HCT116 (cell line): ENCODE data around the gene PLEKHH2. TPM values are rescaled to one million over a fixed set of nuclear protein-coding genes. Genes with fewer than 3 reads are reported as not detected.

ENCODE experiments used
- ATAC-seq: fragments of 200-7000 bp; cut with Tn5 transposase; 2 replicates; pipeline ENCODE4 v1.9.1; 2020; ENCODE audit warnings: mild to moderate bottlenecking, moderate library complexity
- BruUV-seq: library from RNA; stranded (reverse); fragments of 400-500 nt; replicated peaks from 2 replicates; lab custom pipeline; 2021; lab: Mats Ljungman, UMichigan
- CTCF ChIA-PET: fragments of 300-600 bp; sonication (Branson Sonifier 250); formaldehyde crosslinking; loops from one replicate; lab custom pipeline; 2021; ENCODE audit warnings: antibody characterized with exemption; lab: Charles Lee
- POLR2A ChIA-PET: fragments of 300-600, 350-600 bp; sonication (Branson Sonifier 250); formaldehyde crosslinking; loops from one replicate; lab custom pipeline; 2021; ENCODE audit warnings: antibody characterized with exemption; lab: Charles Lee
- RAD21 ChIA-PET, 2 experiments: fragments of 300-600 bp; sonication (Branson Sonifier 250); formaldehyde crosslinking; loops; one replicate each; lab custom pipeline; 2023; ENCODE audit warnings: low total read pairs in 2 of 2; ENCODE audit not compliant: uncharacterized antibody in 2 of 2, unreplicated experiment in 2 of 2, low non-redundant PET in 1 of 2; lab: Charles Lee
- DNase-seq: peaks from one replicate; pipeline ENCODE4 v3.0.0-alpha.2; 2010; ENCODE audit warnings: low read depth, low spot score
- H2AFZ ChIP-seq: fragments of 200-600 bp; shearing (Covaris generic), sonication (generic); 2 replicates; pipeline ENCODE4 v1.6.1; 2017; ENCODE audit warnings: low read depth, mixed run types, mixed read lengths, antibody characterized with exemption, low read length; ENCODE audit not compliant: poor library complexity, severe bottlenecking
- H3K27ac ChIP-seq: 2 replicates; pipeline ENCODE4 v1.5.1; 2012; ENCODE audit warnings: low read depth, low read length
- H3K27me3 ChIP-seq: fragments of 200-600 bp; sonication (generic); 2 replicates; pipeline ENCODE4 v1.6.1; 2016; ENCODE audit warnings: mixed run types, low read length, mixed read lengths; ENCODE audit not compliant: insufficient read depth
- H3K36me3 ChIP-seq, 2 experiments: fragments of 200-500 bp in 1 of 2; fragments of 200-600 bp in 1 of 2; sonication (Bioruptor generic) in 1 of 2; sonication (generic) in 1 of 2; 2 replicates each; pipeline versions ENCODE4 v1.5.1 to v1.6.1; 2014 to 2016; ENCODE audit warnings: low read length in 2 of 2, inconsistent platforms in 1 of 2, mixed read lengths in 1 of 2, mixed run types in 1 of 2; ENCODE audit not compliant: insufficient read depth in 2 of 2, control insufficient read depth in 1 of 2
- H3K4me1 ChIP-seq, 2 experiments: fragments of 200-600 bp in 1 of 2; sonication (generic) in 1 of 2; 2 replicates each; pipeline versions ENCODE4 v1.5.1 to v1.6.1; 2012 to 2017; ENCODE audit warnings: low read length in 2 of 2, inconsistent platforms in 1 of 2, mild to moderate bottlenecking in 1 of 2, mixed read lengths in 1 of 2, mixed run types in 1 of 2, moderate library complexity in 1 of 2; ENCODE audit not compliant: insufficient read depth in 2 of 2, control insufficient read depth in 1 of 2
- H3K4me2 ChIP-seq: fragments of 200-600 bp; sonication (generic); 2 replicates; pipeline ENCODE4 v1.6.1; 2017; ENCODE audit warnings: mixed run types, low read length, mixed read lengths
- H3K4me3 ChIP-seq, 2 experiments: fragments of 200-600 bp in 1 of 2; sonication (generic) in 1 of 2; replicated peaks in 1 of 2; 2 replicates each; pipeline ENCODE4 v1.5.1; 2011 to 2016; ENCODE audit warnings: low read length in 2 of 2, control low read depth in 1 of 2, low read depth in 1 of 2, mild to moderate bottlenecking in 1 of 2, mixed read lengths in 1 of 2, mixed run types in 1 of 2
- H3K79me2 ChIP-seq: fragments of 200-600 bp; sonication (generic); 2 replicates; pipeline ENCODE4 v1.6.1; 2017; ENCODE audit warnings: mild to moderate bottlenecking, mixed run types, low read length, moderate library complexity, mixed read lengths; ENCODE audit not compliant: insufficient read depth
- H3K9ac ChIP-seq: fragments of 200-600 bp; sonication (generic); 2 replicates; pipeline ENCODE4 v1.6.1; 2016; ENCODE audit warnings: low read length, mixed read lengths
- H3K9me2 ChIP-seq: fragments of 200-600 bp; sonication (generic), shearing (Covaris generic); 2 replicates; pipeline ENCODE4 v1.6.1; 2017; ENCODE audit warnings: mixed run types, mild to moderate bottlenecking, moderate library complexity; ENCODE audit not compliant: insufficient read depth
- H3K9me3 ChIP-seq, 2 experiments: fragments of 200-500 bp in 1 of 2; fragments of 200-600 bp in 1 of 2; sonication (Bioruptor generic) in 1 of 2; sonication (generic) in 1 of 2; 2 replicates each; pipeline ENCODE4 v1.6.1; 2014 to 2017; ENCODE audit warnings: low read length in 2 of 2, mixed read lengths in 2 of 2, inconsistent platforms in 1 of 2, low read depth in 1 of 2, mild to moderate bottlenecking in 1 of 2, mixed run types in 1 of 2, moderate library complexity in 1 of 2; ENCODE audit not compliant: control insufficient read depth in 1 of 2, insufficient read depth in 1 of 2
- H4K20me1 ChIP-seq: fragments of 200-600 bp; sonication (generic), shearing (Covaris generic); 2 replicates; pipeline ENCODE4 v1.6.1; 2017; ENCODE audit warnings: mixed run types, mild to moderate bottlenecking, moderate library complexity; ENCODE audit not compliant: insufficient read depth
- ATF3 ChIP-seq: IDR thresholded peaks from 2 replicates; pipeline ENCODE4 v1.6.1; 2012
- CBX3 ChIP-seq: IDR thresholded peaks from 2 replicates; pipeline ENCODE4 v1.6.1; 2012; ENCODE audit warnings: low read depth
- CEBPB ChIP-seq: IDR thresholded peaks from 2 replicates; pipeline ENCODE4 v1.6.1; 2012; ENCODE audit warnings: low read depth
- CTCF ChIP-seq, 3 experiments: fragments of 200-600 bp in 1 of 3; sonication (generic) in 1 of 3; IDR thresholded peaks in 2 of 3; conservative IDR thresholded peaks in 1 of 3; 2 replicates each; pipeline ENCODE4 v1.5.1; 2012 to 2017; ENCODE audit warnings: low read depth in 2 of 3, low read length in 2 of 3, antibody characterized with exemption in 1 of 3, borderline replicate concordance in 1 of 3, control low read depth in 1 of 3, mild to moderate bottlenecking in 1 of 3, mixed read lengths in 1 of 3, mixed run types in 1 of 3, moderate library complexity in 1 of 3; ENCODE audit not compliant: insufficient read depth in 1 of 3
- EGR1 ChIP-seq: IDR thresholded peaks from 2 replicates; pipeline ENCODE4 v1.6.1; 2012; ENCODE audit warnings: low read depth
- ELF1 ChIP-seq: IDR thresholded peaks from 2 replicates; pipeline ENCODE4 v1.6.1; 2012; ENCODE audit warnings: low read depth, borderline replicate concordance
- EZH2 ChIP-seq: fragments of 200-600 bp; sonication (generic); IDR thresholded peaks from 2 replicates; pipeline ENCODE4 v1.6.1; 2017; ENCODE audit warnings: antibody characterized with exemption, mixed run types
- EZH2phosphoT487 ChIP-seq: fragments of 200-600 bp; IDR thresholded peaks from 2 replicates; pipeline ENCODE4 v1.6.1; 2018; ENCODE audit warnings: antibody characterized with exemption, borderline replicate concordance
- FOSL1 ChIP-seq: IDR thresholded peaks from 2 replicates; pipeline ENCODE4 v1.6.1; 2012; ENCODE audit warnings: low read depth
- JUND ChIP-seq: IDR thresholded peaks from 2 replicates; pipeline ENCODE4 v1.6.1; 2012
- MAX ChIP-seq: IDR thresholded peaks from 2 replicates; pipeline ENCODE4 v1.6.1; 2012
- POLR2A ChIP-seq: IDR thresholded peaks from 2 replicates; pipeline ENCODE4 v1.7.0; 2011; ENCODE audit warnings: borderline replicate concordance; ENCODE audit not compliant: insufficient read depth, insufficient read length; ENCODE audit errors: extremely low read depth
- POLR2AphosphoS5 ChIP-seq: IDR thresholded peaks from 2 replicates; pipeline ENCODE4 v1.6.1; 2011; ENCODE audit warnings: mild to moderate bottlenecking, low read depth, low read length, moderate library complexity
- RAD21 ChIP-seq: IDR thresholded peaks from 2 replicates; pipeline ENCODE4 v1.6.1; 2012; ENCODE audit warnings: low read depth, mild to moderate bottlenecking
- SIN3A ChIP-seq: IDR thresholded peaks from 2 replicates; pipeline ENCODE4 v1.6.1; 2012; ENCODE audit warnings: low read depth
- SP1 ChIP-seq: IDR thresholded peaks from 2 replicates; pipeline ENCODE4 v1.6.1; 2012; ENCODE audit warnings: low read depth
- SRF ChIP-seq: IDR thresholded peaks from 2 replicates; pipeline ENCODE4 v1.6.1; 2012; ENCODE audit warnings: low read depth
- TCF7L2 ChIP-seq: IDR thresholded peaks from 2 replicates; pipeline ENCODE4 v1.7.0; 2011; ENCODE audit warnings: borderline replicate concordance, inconsistent platforms; ENCODE audit not compliant: insufficient read depth, insufficient read length; ENCODE audit errors: extremely low read depth
- YY1 ChIP-seq: IDR thresholded peaks from 2 replicates; pipeline ENCODE4 v1.6.1; 2011; ENCODE audit warnings: low read length, low read depth, moderate library complexity, mild to moderate bottlenecking; ENCODE audit not compliant: insufficient replicate concordance; ENCODE audit errors: extremely low read depth
- ZBTB33 ChIP-seq: IDR thresholded peaks from 2 replicates; pipeline ENCODE4 v1.6.1; 2011; ENCODE audit warnings: mild to moderate bottlenecking, low read length, moderate library complexity; ENCODE audit not compliant: insufficient replicate concordance; ENCODE audit errors: extremely low read depth
- ZFX ChIP-seq: fragments of 450-650 bp; IDR thresholded peaks from 2 replicates; pipeline ENCODE4 v1.6.1; 2017
- ZNF274 ChIP-seq: fragments of 200-500 bp; sonication (Bioruptor generic); IDR thresholded peaks from 2 replicates; pipeline ENCODE4 v1.6.1; 2014; ENCODE audit warnings: mild to moderate bottlenecking, low read depth, low read length, inconsistent platforms
- intact Hi-C: fragments of 100-400 bp; cut with micrococcal nuclease; formaldehyde crosslinking; loops from 2 replicates; pipeline ENCODE4 v1.10.0; 2022
- total RNA-seq: library from RNA; stranded (reverse); gene quantifications from one replicate; pipeline ENCODE4 v1.2.1, GENCODE V29; 2021; ENCODE audit not compliant: unreplicated experiment

PLEKHH2 gene
- total RNA-seq, 1 experiment from 2014 or later = 7.8 TPM

GRCh38 chr2:43773876-43774613 lies 137.0 kb downstream of the PLEKHH2 start, which contains the start of gene DYNC2LI1:
Gene DYNC2LI1 (plus strand): TSS chr2:43774039. CDS start chr2:43774139, 100 bp downstream.
- CTCF ChIA-PET = interaction anchor here (1.7 kb wide), 1 partner anchor 169 kb away, joined by 4 read pairs; no protein-coding TSS in a partner anchor
- RAD21 ChIA-PET = no interaction called here
- no peaks in the 10 kb centered on the region for H3K36me3 ChIP-seq
- peaks cover 2 to 6% of the 10 kb centered on the region in 2 experiments; a peak in 1 of 4 replicates for H3K4me1 ChIP-seq
- peak within 1 kb of the TSS; percentile 73 for H3K9ac ChIP-seq
- peak within 1 kb of the TSS; percentile 75 for H2AFZ ChIP-seq
- H3K4me2 ChIP-seq = peak within 1 kb of the TSS; percentile 82
- peak within 1 kb of the TSS; percentile 67 for H3K27ac ChIP-seq
- intact Hi-C loops = no loop called here
- no peaks in the 10 kb centered on the region for H3K79me2 ChIP-seq
- H3K9me2 ChIP-seq = no peaks in the 10 kb centered on the region
- no peaks in the 10 kb centered on the region for H3K27me3 ChIP-seq
- TSS peak; percentile 72 for BruUV-seq
- DNase-seq (peak; percentile 89), ATAC-seq (peak; percentile 100)
- POLR2A ChIA-PET = interaction anchor here (1.0 to 1.4 kb wide), 2 partner anchors 8 to 20 kb away, joined by 3 to 4 read pairs; no protein-coding TSS in a partner anchor
- peak within 1 kb of the TSS; percentile 58 to 71 for H3K4me3 ChIP-seq
- H3K9me3 ChIP-seq = no peaks in the 10 kb centered on the region
- no peaks in the 10 kb centered on the region for H4K20me1 ChIP-seq
- TF ChIP-seq ZFX (peak; percentile 65; the same call in 1 of the 2 replicates), TCF7L2 (peak; percentile 14), MAX (peak; percentile 73), EGR1 (peak; percentile 67; the same call in 1 of the 2 replicates), EZH2phosphoT487 (no peak), ATF3 (no peak), YY1 (no peak), CTCF (IDR thresholded peaks at IDR 0.05 in 2 of 3, conservative IDR thresholded peaks at IDR 0.05 in 1 of 3; ENCODE audit: borderline replicate concordance in 1 of 3, insufficient read depth in 1 of 3, low read depth in 2 of 3, low read length in 2 of 3) (no peak), POLR2A (peak; percentile 72), CBX3 (no peak; the same call in 1 of the 2 replicates), JUND (no peak), ZNF274 (no peak), CEBPB (no peak), POLR2AphosphoS5 (peak; percentile 89), ZBTB33 (no peak), FOSL1 (no peak), SP1 (peak; percentile 39; the same call in 1 of the 2 replicates), RAD21 (no peak), SIN3A (peak; percentile 69; the same call in 1 of the 2 replicates), ELF1 (no peak), SRF (no peak), EZH2 (no peak)
